IMR-90 (cell line): ENCODE measurements around the gene NEK11. TPM values are rescaled to one million over a fixed set of nuclear protein-coding genes. Genes with fewer than 3 reads are reported as not detected.

Source experiments
- ATAC-seq: fragments of 200-7000 bp; cut with Tn5 transposase; 2 replicates; pipeline ENCODE4 v1.9.1; 2020; ENCODE audit warnings: low read depth, mild to moderate bottlenecking, moderate library complexity
- BruUV-seq: library from RNA; stranded (reverse); fragments of 400-500 nt; replicated peaks from 2 replicates; lab custom pipeline; 2021; lab: Mats Ljungman, UMichigan
- CTCF ChIA-PET: fragments of 300-600 bp; formaldehyde crosslinking; extraction: SDS; loops from one replicate; lab custom pipeline; 2021; ENCODE audit warnings: antibody characterized with exemption; lab: Yijun Ruan, JAX
- POLR2A ChIA-PET: fragments of 300-600 bp; sonication (Branson Sonifier 250); formaldehyde crosslinking; loops from one replicate; lab custom pipeline; 2022; ENCODE audit warnings: antibody characterized with exemption; ENCODE audit not compliant: unreplicated experiment; lab: Charles Lee
- DNase-seq: peaks from one replicate; pipeline ENCODE4 v3.0.0; 2013
- H2AFZ ChIP-seq: replicated peaks from 2 replicates; pipeline ENCODE3; 2013; ENCODE audit warnings: low read length, mild to moderate bottlenecking; ENCODE audit not compliant: poor library complexity
- H2AK5ac ChIP-seq: 2 replicates; pipeline ENCODE4 v1.6.1; 2013; ENCODE audit warnings: low read depth, low read length, inconsistent platforms
- H2AK9ac ChIP-seq: replicated peaks from 2 replicates; pipeline ENCODE3; 2013; ENCODE audit warnings: mild to moderate bottlenecking, low read depth, low read length, moderate library complexity; ENCODE audit not compliant: poor library complexity
- H2BK120ac ChIP-seq: 2 replicates; pipeline ENCODE4 v1.6.1; 2013; ENCODE audit warnings: low read depth, low read length, inconsistent platforms
- H2BK15ac ChIP-seq: 3 replicates; pipeline ENCODE4 v1.6.1; 2013; ENCODE audit warnings: low read depth, low read length, inconsistent platforms
- H2BK20ac ChIP-seq: 2 replicates; pipeline ENCODE4 v1.6.1; 2013; ENCODE audit warnings: low read depth, mild to moderate bottlenecking, inconsistent platforms, low read length, moderate library complexity
- H2BK5ac ChIP-seq: 2 replicates; pipeline ENCODE4 v1.6.1; 2013; ENCODE audit warnings: mild to moderate bottlenecking, low read depth, low read length, inconsistent platforms; ENCODE audit not compliant: poor library complexity, severe bottlenecking
- H3K14ac ChIP-seq: replicated peaks from 2 replicates; pipeline ENCODE4 v1.6.1; 2013; ENCODE audit warnings: low read depth, low read length, inconsistent platforms
- H3K18ac ChIP-seq: 2 replicates; pipeline ENCODE4 v1.6.1; 2013; ENCODE audit warnings: low read depth, low read length, control low read depth
- H3K23ac ChIP-seq: 2 replicates; pipeline ENCODE4 v1.6.1; 2013; ENCODE audit warnings: low read depth, low read length, inconsistent platforms
- H3K27ac ChIP-seq: 2 replicates; pipeline ENCODE4 v1.5.1; 2013; ENCODE audit warnings: mild to moderate bottlenecking, control low read depth, low read length; ENCODE audit not compliant: insufficient read depth
- H3K27me3 ChIP-seq: 2 replicates; pipeline ENCODE4 v1.6.1; 2013; ENCODE audit warnings: low read length; ENCODE audit not compliant: control insufficient read depth, insufficient read depth
- H3K36me3 ChIP-seq: 2 replicates; pipeline ENCODE4 v1.6.1; 2013; ENCODE audit warnings: low read length, mixed read lengths; ENCODE audit not compliant: control insufficient read depth, insufficient read depth
- H3K4ac ChIP-seq: 2 replicates; pipeline ENCODE4 v1.6.1; 2013; ENCODE audit warnings: low read depth, low read length, inconsistent platforms
- H3K4me1 ChIP-seq: 2 replicates; pipeline ENCODE4 v1.6.1; 2013; ENCODE audit warnings: low read length, mixed read lengths; ENCODE audit not compliant: control insufficient read depth, insufficient read depth
- H3K4me2 ChIP-seq: 2 replicates; pipeline ENCODE4 v1.6.1; 2013; ENCODE audit warnings: low read depth, mild to moderate bottlenecking, control low read depth, low read length, moderate library complexity
- H3K4me3 ChIP-seq: 2 replicates; pipeline ENCODE4 v1.5.1; 2013; ENCODE audit warnings: low read depth, mild to moderate bottlenecking, control low read depth, low read length, moderate library complexity; ENCODE audit not compliant: insufficient read depth
- H3K56ac ChIP-seq: 2 replicates; pipeline ENCODE4 v1.6.1; 2013; ENCODE audit warnings: low read length, inconsistent platforms; ENCODE audit not compliant: insufficient read depth; ENCODE audit errors: extremely low read depth
- H3K79me1 ChIP-seq, 2 experiments: 2 replicates each; pipeline ENCODE4 v1.6.1; 2013; ENCODE audit warnings: low read length in 2 of 2, inconsistent platforms in 1 of 2, low read depth in 1 of 2
- H3K9ac ChIP-seq: 2 replicates; pipeline ENCODE4 v1.6.1; 2013; ENCODE audit warnings: low read depth, low read length, control low read depth
- H3K9me1 ChIP-seq: 2 replicates; pipeline ENCODE4 v1.6.1; 2013; ENCODE audit warnings: low read length, inconsistent platforms; ENCODE audit not compliant: insufficient read depth
- H3K9me3 ChIP-seq: 2 replicates; pipeline ENCODE4 v1.6.1; 2013; ENCODE audit warnings: low read length; ENCODE audit not compliant: control insufficient read depth, insufficient read depth
- H4K20me1 ChIP-seq: 2 replicates; pipeline ENCODE4 v1.6.1; 2013; ENCODE audit warnings: low read length, inconsistent platforms; ENCODE audit not compliant: insufficient read depth
- H4K5ac ChIP-seq: 2 replicates; pipeline ENCODE4 v1.6.1; 2013; ENCODE audit warnings: mild to moderate bottlenecking, low read depth, low read length, control low read depth
- H4K8ac ChIP-seq, 2 experiments: 2 replicates each; pipeline ENCODE4 v1.6.1; 2013; ENCODE audit warnings: low read depth in 2 of 2, low read length in 2 of 2, control low read depth in 1 of 2, inconsistent platforms in 1 of 2
- H4K91ac ChIP-seq: 2 replicates; pipeline ENCODE4 v1.6.1; 2013; ENCODE audit warnings: low read depth, low read length, inconsistent platforms; ENCODE audit not compliant: insufficient read depth
- MXI1 ChIP-seq: IDR thresholded peaks from 2 replicates; pipeline ENCODE4 v1.6.1; 2012; ENCODE audit warnings: low read depth, mild to moderate bottlenecking, low read length, moderate library complexity, borderline replicate concordance
- dilution Hi-C: fragments of 300-500 bp; cut with HindIII; formaldehyde crosslinking; loops from one replicate; pipeline ENCODE4 v1.14.3; 2018; ENCODE audit warnings: low sequenced_read_pairs; ENCODE audit not compliant: unreplicated experiment
- in situ Hi-C: fragments of 300-500 bp; cut with MboI; formaldehyde crosslinking; loops from 3 replicates; pipeline ENCODE4 v1.14.3; 2019; ENCODE audit warnings: low sequenced_read_pairs, inconsistent platforms, mixed read lengths
- intact Hi-C: fragments of 100-400 bp; cut with micrococcal nuclease; formaldehyde crosslinking; loops from 2 replicates; pipeline ENCODE4 v1.10.0; 2022
- polyA plus RNA-seq, 3 experiments: library from polyadenylated mRNA; depleted of rRNA; stranded (reverse); fragments of >200 nt; gene quantifications; 2 replicates each; pipeline ENCODE4 v1.2.3, GENCODE V29; 2012; ENCODE audit warnings: low replicate concordance in 1 of 3
- total RNA-seq: library from RNA; depleted of rRNA; stranded (reverse); fragments of >200 nt; gene quantifications from 2 replicates; pipeline ENCODE4 v1.2.3, GENCODE V29; 2012

NEK11 gene
- total and polyA plus RNA-seq, 2 of the 4 experiments (the other 2 are of a cell fraction) = 1.1 to 1.6 TPM

DNA sequence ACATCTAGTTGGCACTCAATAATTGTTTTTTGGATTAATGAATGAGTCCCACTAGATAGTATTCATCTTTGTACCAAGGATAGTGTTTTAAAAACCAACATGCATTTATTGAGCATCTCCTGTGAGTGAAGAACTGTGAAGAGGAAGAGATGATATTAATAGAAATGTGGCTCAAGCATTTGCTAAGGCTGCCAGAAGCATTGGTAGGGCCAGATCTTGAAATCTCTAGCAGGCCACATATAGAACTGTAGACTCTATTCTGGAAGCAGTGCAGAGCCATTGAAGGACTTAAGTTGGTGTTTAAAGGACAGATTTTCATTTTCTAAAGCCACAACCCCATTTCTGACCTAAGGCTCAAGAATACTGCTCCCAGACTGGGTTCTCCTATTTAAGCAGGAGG is 99.0 kb downstream of the NEK11 start:
- ATAC-seq (no peak), DNase-seq (no peak)
- Histone ChIP-seq H2AFZ (no peak overlapping the region), H3K36me3 (no peaks in the 10 kb centered on the region), H4K20me1 (no peaks in the 10 kb centered on the region), H3K56ac (no peak overlapping the region), H4K8ac (no peak overlapping the region), H3K9me3 (0 out of 2 replicates have a peak, but pooled peaks cover 1% of the 10 kb centered on the region), H3K79me1 (no peaks in the 10 kb centered on the region), H3K18ac (no peak overlapping the region), H3K27ac (no peak overlapping the region), H2BK120ac (no peak overlapping the region), H4K91ac (no peak overlapping the region), H3K4ac (no peak overlapping the region), H2BK20ac (no peak overlapping the region), H3K27me3 (no peaks in the 10 kb centered on the region), H3K14ac (no peak overlapping the region), H3K4me3 (no peak overlapping the region), H4K5ac (no peak overlapping the region), H3K9ac (no peak overlapping the region), H3K4me2 (no peak overlapping the region), H2AK5ac (no peak overlapping the region), H2BK15ac (no peak overlapping the region), H3K9me1 (no peaks in the 10 kb centered on the region), H3K23ac (no peak overlapping the region), H3K4me1 (no peaks in the 10 kb centered on the region), H2BK5ac (no peak overlapping the region), H2AK9ac (no peak overlapping the region)
- TF ChIP-seq MXI1 = no peak
- in situ Hi-C loops (no loop called here), intact Hi-C loops (no loop called here), dilution Hi-C loops (no loop called here)
- CTCF ChIA-PET = no interaction called here
- POLR2A ChIA-PET = no interaction called here
- BruUV-seq = no TSS peak
